Endothelial cell (in vitro differentiated cells): Measurements from ENCODE around the gene SYNPO2. TPM values are rescaled to one million over a fixed set of nuclear protein-coding genes. Genes with fewer than 3 reads are reported as not detected.

Source experiments
- DNase-seq: peaks from one replicate; pipeline ENCODE4 v3.0.0; 2021; ENCODE audit warnings: low spot score
- H3K27ac Mint-ChIP-seq: one replicate; pipeline ENCODE4 v1.8.0; 2021; ENCODE audit warnings: mixed read lengths, inconsistent platforms; ENCODE audit not compliant: unreplicated experiment
- H3K27me3 Mint-ChIP-seq: one replicate; pipeline ENCODE4 v1.8.0; 2021; ENCODE audit warnings: mild to moderate bottlenecking, moderate library complexity, mixed read lengths, inconsistent platforms; ENCODE audit not compliant: unreplicated experiment
- H3K36me3 Mint-ChIP-seq: one replicate; pipeline ENCODE4 v1.8.0; 2021; ENCODE audit warnings: mild to moderate bottlenecking, low read depth, mixed read lengths, inconsistent platforms; ENCODE audit not compliant: unreplicated experiment
- H3K4me1 Mint-ChIP-seq: one replicate; pipeline ENCODE4 v1.8.0; 2021; ENCODE audit warnings: mild to moderate bottlenecking, mixed read lengths, inconsistent platforms; ENCODE audit not compliant: unreplicated experiment
- H3K4me3 Mint-ChIP-seq: one replicate; pipeline ENCODE4 v1.8.0; 2021; ENCODE audit warnings: mild to moderate bottlenecking, mixed read lengths, inconsistent platforms; ENCODE audit not compliant: unreplicated experiment
- H3K9me3 Mint-ChIP-seq: one replicate; pipeline ENCODE4 v1.8.0; 2021; ENCODE audit warnings: mixed read lengths, inconsistent platforms; ENCODE audit not compliant: unreplicated experiment
- CTCF ChIP-seq: fragments of 200-600 bp; sonication (generic); IDR thresholded peaks from one replicate; pipeline ENCODE4 v1.5.0; 2021; ENCODE audit warnings: antibody characterized with exemption; ENCODE audit not compliant: unreplicated experiment
- total RNA-seq: library from RNA; stranded (reverse); fragmentation: NEBNext Ultra II Directional; extraction: Animal tissue kit (Norgen Biotek cat#: 25700); gene quantifications from one replicate; pipeline ENCODE4 v1.2.1, GENCODE V29; 2021; ENCODE audit not compliant: unreplicated experiment

SYNPO2 gene
- total RNA-seq, 1 donor from 2014 or later = 1.1 TPM

DNA sequence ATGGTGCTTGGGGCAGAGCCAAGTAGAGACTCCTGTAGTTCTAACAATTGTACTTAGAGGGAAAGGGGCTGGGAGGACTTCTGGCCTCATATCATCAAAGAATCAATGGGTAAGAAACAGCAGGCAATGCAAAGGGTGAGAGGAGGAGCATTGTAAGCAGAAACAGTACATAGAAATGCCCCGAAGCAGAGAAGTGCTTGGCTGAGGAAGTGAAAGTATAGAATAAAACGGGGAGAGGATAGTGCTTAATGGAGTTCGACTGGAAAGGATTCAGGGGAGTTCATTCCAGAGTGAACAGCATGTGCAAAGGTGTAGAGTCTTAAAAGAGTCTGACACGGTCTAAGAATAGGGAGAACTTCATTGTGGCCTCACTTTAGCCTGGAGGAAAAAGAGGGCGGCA is 103.0 kb downstream of the SYNPO2 start:
- no peaks in the 10 kb centered on the region for H3K36me3 Mint-ChIP-seq
- H3K27ac Mint-ChIP-seq = no peak overlapping the region
- H3K4me3 Mint-ChIP-seq = no peak overlapping the region
- no peak for DNase-seq
- no peaks in the 10 kb centered on the region for H3K4me1 Mint-ChIP-seq
- H3K9me3 Mint-ChIP-seq = no peaks in the 10 kb centered on the region
- no peak for TF ChIP-seq CTCF
- peaks cover 5% of the 10 kb centered on the region for H3K27me3 Mint-ChIP-seq

GRCh38 chr4:118992149-118992548 is 103.5 kb downstream of the SYNPO2 start:
- DNase-seq = no peak
- no peaks in the 10 kb centered on the region for H3K36me3 Mint-ChIP-seq
- no peak for TF ChIP-seq CTCF

GRCh38 chr4:118993333-118993732 is 104.7 kb downstream of the SYNPO2 start:
- TF ChIP-seq CTCF = no peak

More at GRCh38 chr4:118992149-118992548, 103.5 kb downstream of the SYNPO2 start:
- Mint-ChIP-seq H3K27me3 (peaks cover 5% of the 10 kb centered on the region), H3K4me1 (no peaks in the 10 kb centered on the region), H3K27ac (no peak overlapping the region), H3K4me3 (no peak overlapping the region), H3K9me3 (no peaks in the 10 kb centered on the region)

DNA sequence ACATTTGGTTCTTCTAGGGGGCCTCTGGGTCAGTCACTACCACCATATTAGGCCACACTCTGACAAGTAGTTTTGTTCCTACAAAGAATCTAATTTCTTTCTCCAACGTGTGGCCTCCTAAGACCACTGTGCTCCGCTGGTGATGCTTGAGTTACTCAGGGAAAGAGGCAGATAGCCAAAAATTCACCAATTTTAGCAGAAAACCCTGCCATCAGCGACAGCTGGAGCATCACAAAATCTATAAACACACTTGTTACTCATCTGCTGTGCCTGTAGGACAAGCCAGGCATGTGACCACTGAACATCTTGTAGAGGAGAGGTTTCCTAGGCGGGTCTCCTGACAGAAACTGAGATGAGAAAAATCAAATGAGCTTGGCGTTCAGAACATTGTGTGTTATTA is 105.4 kb downstream of the SYNPO2 start:
- H3K36me3 Mint-ChIP-seq = no peaks in the 10 kb centered on the region
- no peak for DNase-seq
- no peak overlapping the region for H3K27ac Mint-ChIP-seq
- no peaks in the 10 kb centered on the region for H3K4me1 Mint-ChIP-seq
- H3K9me3 Mint-ChIP-seq = no peaks in the 10 kb centered on the region
- TF ChIP-seq CTCF = no peak
- H3K27me3 Mint-ChIP-seq = peaks cover 5% of the 10 kb centered on the region
- no peak overlapping the region for H3K4me3 Mint-ChIP-seq

More at GRCh38 chr4:118993333-118993732, 104.7 kb downstream of the SYNPO2 start:
- no peaks in the 10 kb centered on the region for H3K4me1 Mint-ChIP-seq
- H3K27ac Mint-ChIP-seq = no peak overlapping the region
- H3K9me3 Mint-ChIP-seq = no peaks in the 10 kb centered on the region
- no peak for DNase-seq
- H3K27me3 Mint-ChIP-seq = peaks cover 5% of the 10 kb centered on the region
- H3K4me3 Mint-ChIP-seq = no peak overlapping the region
- no peaks in the 10 kb centered on the region for H3K36me3 Mint-ChIP-seq

DNA sequence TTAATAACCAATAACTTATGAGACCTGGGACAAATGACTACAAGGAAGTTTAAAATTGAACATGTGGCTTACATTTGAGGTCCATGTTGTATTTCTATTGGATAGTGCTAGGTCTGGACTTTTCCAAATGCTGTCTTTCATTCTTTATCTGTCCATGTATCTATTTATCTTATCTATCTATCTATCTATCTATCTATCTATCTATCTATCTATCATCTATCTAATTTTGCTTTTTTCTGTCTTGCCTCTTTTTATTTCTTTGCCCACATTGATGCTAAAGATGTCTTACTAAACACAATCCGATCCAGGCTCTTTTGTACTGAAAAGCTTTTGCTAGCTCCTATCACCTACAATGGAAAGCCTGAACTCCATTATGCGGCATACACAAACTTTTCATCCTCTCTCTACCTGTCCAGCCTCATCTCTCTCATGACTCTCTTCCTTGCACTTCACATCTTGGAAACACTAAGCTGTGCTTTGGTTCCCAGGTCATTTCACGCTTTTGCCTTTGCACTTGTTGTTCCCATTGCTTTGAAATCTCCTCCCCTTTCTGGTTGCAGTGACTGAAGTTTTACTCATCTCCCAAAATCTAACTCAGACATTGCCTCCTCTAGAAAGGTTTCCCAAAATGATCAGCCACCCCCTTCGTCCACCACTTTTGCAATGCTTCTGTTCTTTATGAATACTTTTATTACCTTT is 107.2 kb downstream of the SYNPO2 start:
- Mint-ChIP-seq H3K27ac (no peak overlapping the region), H3K27me3 (peaks cover 5% of the 10 kb centered on the region), H3K9me3 (no peaks in the 10 kb centered on the region), H3K4me3 (no peak overlapping the region), H3K4me1 (no peaks in the 10 kb centered on the region), H3K36me3 (no peaks in the 10 kb centered on the region)
- TF ChIP-seq CTCF = no peak
- no peak for DNase-seq
